ENCODE results near the gene TCF3. TPM values are rescaled to one million over a fixed set of nuclear protein-coding genes. Genes with fewer than 3 reads are reported as not detected.

Gene TCF3
- total RNA-seq, 3 donors from 2014 or later (not counting 1 experiment from before 2014, with no cell fraction given): 54.5 to 72.2 (median 64.3) TPM

DNA sequence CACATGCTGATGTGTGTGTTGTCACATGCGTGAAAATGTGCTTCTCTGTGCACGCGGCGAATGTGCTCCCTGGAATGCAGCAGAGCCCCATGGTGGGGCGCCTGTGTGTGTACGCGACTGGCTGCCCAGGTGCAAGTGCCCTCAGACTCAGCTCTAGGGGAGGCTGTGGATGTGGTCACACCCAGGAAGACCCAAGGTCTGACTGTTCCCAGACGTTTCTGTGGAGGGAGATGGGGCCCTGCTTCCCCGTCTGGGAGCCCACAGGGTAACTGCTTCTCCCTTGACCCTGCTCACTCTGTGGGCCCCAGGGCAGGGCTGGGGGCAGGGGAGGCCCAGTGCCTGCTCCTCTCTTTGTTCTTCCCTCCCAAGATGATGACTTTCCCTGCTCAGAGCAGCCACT is 39.3 kb downstream of the TCF3 start:
- Mint-ChIP-seq H3K36me3 (no peaks in the 10 kb centered on the region), H3K4me3 (no peak overlapping the region), H3K4me1 (peaks cover 15% of the 10 kb centered on the region in 2 donors), H3K9me3 (no peaks in the 10 kb centered on the region), H3K27ac (no peak overlapping the region), H3K27me3 (ENCODE audit: low read depth in 2 of 2) (no peaks in the 10 kb centered on the region)
- H3K9me3 ChIP-seq (ENCODE audit: control insufficient read depth, insufficient read depth, low read length): no peaks in the 10 kb centered on the region
- peaks cover 25% of the 10 kb centered on the region for H3K4me1 ChIP-seq (ENCODE audit: control insufficient read depth, insufficient read depth, low read length)
- TF ChIP-seq, protein P1, sequence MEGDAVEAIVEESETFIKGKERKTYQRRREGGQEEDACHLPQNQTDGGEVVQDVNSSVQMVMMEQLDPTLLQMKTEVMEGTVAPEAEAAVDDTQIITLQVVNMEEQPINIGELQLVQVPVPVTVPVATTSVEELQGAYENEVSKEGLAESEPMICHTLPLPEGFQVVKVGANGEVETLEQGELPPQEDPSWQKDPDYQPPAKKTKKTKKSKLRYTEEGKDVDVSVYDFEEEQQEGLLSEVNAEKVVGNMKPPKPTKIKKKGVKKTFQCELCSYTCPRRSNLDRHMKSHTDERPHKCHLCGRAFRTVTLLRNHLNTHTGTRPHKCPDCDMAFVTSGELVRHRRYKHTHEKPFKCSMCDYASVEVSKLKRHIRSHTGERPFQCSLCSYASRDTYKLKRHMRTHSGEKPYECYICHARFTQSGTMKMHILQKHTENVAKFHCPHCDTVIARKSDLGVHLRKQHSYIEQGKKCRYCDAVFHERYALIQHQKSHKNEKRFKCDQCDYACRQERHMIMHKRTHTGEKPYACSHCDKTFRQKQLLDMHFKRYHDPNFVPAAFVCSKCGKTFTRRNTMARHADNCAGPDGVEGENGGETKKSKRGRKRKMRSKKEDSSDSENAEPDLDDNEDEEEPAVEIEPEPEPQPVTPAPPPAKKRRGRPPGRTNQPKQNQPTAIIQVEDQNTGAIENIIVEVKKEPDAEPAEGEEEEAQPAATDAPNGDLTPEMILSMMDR (IDR thresholded peaks at IDR 0.05): no peak
- intact Hi-C loops (cut with micrococcal nuclease): no loop called here
- H3K36me3 ChIP-seq (ENCODE audit: control insufficient read depth, insufficient read depth, low read length): peaks cover 52% of the 10 kb centered on the region
- H3K27me3 ChIP-seq (ENCODE audit: control insufficient read depth, insufficient read depth, low read length): no peaks in the 10 kb centered on the region
- H3K27ac ChIP-seq (ENCODE audit: low read length): no peak overlapping the region
- WGBS (ENCODE audit: insufficient coverage): 85% methylated on average over 9 of the region's 9 CpGs
- H3K4me3 ChIP-seq (ENCODE audit: low read length): no peak overlapping the region
- DNase-seq: no peak
- no peak for ATAC-seq

DNA sequence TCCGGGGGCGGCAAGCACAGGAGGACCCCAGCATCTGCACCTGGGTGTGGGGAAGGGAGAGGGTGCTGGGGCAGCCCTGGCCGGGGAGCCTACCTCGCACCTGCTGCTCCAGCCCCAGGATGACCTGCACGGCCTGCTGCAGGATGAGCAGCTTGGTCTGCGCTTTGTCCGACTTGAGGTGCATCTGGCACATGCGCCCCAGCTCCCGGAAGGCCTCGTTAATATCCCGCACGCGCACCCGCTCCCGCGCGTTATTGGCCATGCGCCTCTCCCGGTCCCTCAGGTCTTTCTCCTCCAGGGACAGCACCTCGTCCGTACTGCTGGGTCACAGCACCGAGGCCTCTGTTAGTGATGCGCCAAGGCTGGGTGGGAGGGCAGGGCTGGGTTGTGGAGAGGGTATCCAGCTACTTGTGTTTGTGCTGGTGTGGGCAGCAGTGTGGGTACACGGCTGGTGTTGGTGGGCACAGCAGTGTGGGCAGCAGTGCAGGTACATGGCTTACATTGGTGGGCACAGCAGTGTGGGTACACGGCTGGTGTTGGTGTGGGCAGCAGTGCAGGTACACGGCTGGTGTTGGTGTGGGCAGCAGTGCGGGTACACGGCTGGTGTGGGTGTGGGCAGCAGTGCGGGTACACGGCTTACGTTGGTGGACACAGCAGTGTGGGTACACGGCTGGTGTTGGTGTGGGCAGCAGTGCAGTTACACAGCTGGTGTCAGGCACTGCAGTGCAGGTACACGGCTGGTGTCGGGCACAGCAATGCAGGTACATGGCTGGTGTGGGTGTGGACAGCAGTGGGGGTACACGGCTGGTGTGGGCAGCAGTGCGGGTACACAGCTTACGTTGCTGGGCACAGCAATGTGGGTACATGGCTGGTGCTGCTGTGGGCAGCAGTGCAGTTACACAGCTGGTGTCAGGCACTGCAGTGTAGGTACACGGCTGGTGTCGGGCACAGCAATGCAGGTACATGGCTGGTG is 40.0 kb downstream of the TCF3 start:
- Mint-ChIP-seq H3K27me3 (ENCODE audit: low read depth in 2 of 2) (no peaks in the 10 kb centered on the region), H3K27ac (no peak overlapping the region), H3K9me3 (no peaks in the 10 kb centered on the region), H3K4me1 (peaks cover 14 to 15% of the 10 kb centered on the region in 2 donors), H3K36me3 (no peaks in the 10 kb centered on the region), H3K4me3 (no peak overlapping the region)
- ATAC-seq (no peak), DNase-seq (no peak)
- no peak overlapping the region for H3K27ac ChIP-seq (ENCODE audit: low read length)
- H3K27me3 ChIP-seq (ENCODE audit: control insufficient read depth, insufficient read depth, low read length): no peaks in the 10 kb centered on the region
- no peaks in the 10 kb centered on the region for H3K9me3 ChIP-seq (ENCODE audit: control insufficient read depth, insufficient read depth, low read length)
- intact Hi-C loops (cut with micrococcal nuclease): no loop called here
- no peak overlapping the region for H3K4me3 ChIP-seq (ENCODE audit: low read length)
- H3K4me1 ChIP-seq (ENCODE audit: control insufficient read depth, insufficient read depth, low read length): peaks cover 25% of the 10 kb centered on the region
- H3K36me3 ChIP-seq (ENCODE audit: control insufficient read depth, insufficient read depth, low read length): peaks cover 49% of the 10 kb centered on the region
- 97% methylated on average over 39 of the region's 39 CpGs for WGBS (ENCODE audit: insufficient coverage)
- TF ChIP-seq, protein P1 (IDR thresholded peaks at IDR 0.05): no peak

- DNase-seq: no peak
- Histone ChIP-seq H3K36me3 (ENCODE audit: control insufficient read depth, insufficient read depth, low read length) (peaks cover 47% of the 10 kb centered on the region), H3K9me3 (ENCODE audit: control insufficient read depth, insufficient read depth, low read length) (no peaks in the 10 kb centered on the region), H3K27me3 (ENCODE audit: control insufficient read depth, insufficient read depth, low read length) (no peaks in the 10 kb centered on the region), H3K27ac (ENCODE audit: low read length) (no peak overlapping the region), H3K4me1 (ENCODE audit: control insufficient read depth, insufficient read depth, low read length) (peaks cover 32% of the 10 kb centered on the region), H3K4me3 (ENCODE audit: low read length) (no peak overlapping the region)
- Mint-ChIP-seq H3K4me3 (no peak overlapping the region), H3K4me1 (peaks cover 15 to 17% of the 10 kb centered on the region in 2 donors), H3K27me3 (ENCODE audit: low read depth in 2 of 2) (no peaks in the 10 kb centered on the region), H3K27ac (no peak overlapping the region), H3K36me3 (no peaks in the 10 kb centered on the region), H3K9me3 (no peaks in the 10 kb centered on the region)
- intact Hi-C loops (cut with micrococcal nuclease): no loop called here
- no peak for ATAC-seq
- WGBS (ENCODE audit: insufficient coverage): 96% methylated on average over 15 of the region's 15 CpGs
- TF ChIP-seq, protein P1 (IDR thresholded peaks at IDR 0.05): no peak
Observed at GRCh38 chr19:1611353-1611752, 41.1 kb downstream of the TCF3 start.
